Left cardiac atrium (tissue), 4 donors: ENCODE results near the gene DIAPH1. TPM values are rescaled to one million over a fixed set of nuclear protein-coding genes. Genes with fewer than 3 reads are reported as not detected.

Experiments used
- ATAC-seq, 2 donors: fragments of 200-7000 bp; cut with Tn5 transposase; one replicate each; pipeline ENCODE4 v1.9.1; 2020; ENCODE audit warnings: mild to moderate bottlenecking in 2 of 2, moderate library complexity in 2 of 2
- DNase-seq: peaks from one replicate; pipeline ENCODE4 v3.0.0-alpha.2; 2020
- intact Hi-C, 2 donors: fragments of 100-400 bp; cut with DNase I; formaldehyde crosslinking; loops; one replicate each; pipeline versions ENCODE4 v1.14.1 to v1.15.1; 2022 to 2023
- total RNA-seq, 2 donors: library from RNA; stranded (reverse); fragmentation: NEBNext Ultra II Directional; extraction: Animal tissue kit (Norgen Biotek cat#: 25700); gene quantifications; one replicate each; pipeline ENCODE4 v1.2.1, GENCODE V29; 2021
- donor health status: DM: no; HTN: yes; CAD: no.
- donor health status: DM: no; HTN: yes; CAD: no; lungs with severe emphysema.
- donor health status: DM: yes; HTN: yes; CAD: no.
- donor health status: Dilated cardiomyopathy.

Gene DIAPH1
- total RNA-seq, 2 donors from 2014 or later = 25.9 to 39.4 TPM

- no peak for DNase-seq
- no peak for ATAC-seq
- intact Hi-C loops = no loop called here
Measured at GRCh38 chr5:141515946-141516671, 102.7 kb downstream of the DIAPH1 start.

GRCh38 chr5:141515141-141515540 lies 103.7 kb downstream of the DIAPH1 start:
- ATAC-seq (no peak), DNase-seq (no peak)
- intact Hi-C loops = no loop called here

- intact Hi-C loops = no loop called here
- ATAC-seq = peak in 1 of 2 donors; percentile 6
- no peak for DNase-seq
Measured at GRCh38 chr5:141514330-141515133, 104.3 kb downstream of the DIAPH1 start.

- ATAC-seq (peak; percentile 69 to 71), DNase-seq (peak; percentile 82)
- intact Hi-C loops = loop anchor here in 1 of 2 donors (2.0 kb wide), 1 partner anchor 83 kb away; the partner anchor contains the start of gene PCDHGA12
Measured at GRCh38 chr5:141513627-141514329, 105.0 kb downstream of the DIAPH1 start.

DNA sequence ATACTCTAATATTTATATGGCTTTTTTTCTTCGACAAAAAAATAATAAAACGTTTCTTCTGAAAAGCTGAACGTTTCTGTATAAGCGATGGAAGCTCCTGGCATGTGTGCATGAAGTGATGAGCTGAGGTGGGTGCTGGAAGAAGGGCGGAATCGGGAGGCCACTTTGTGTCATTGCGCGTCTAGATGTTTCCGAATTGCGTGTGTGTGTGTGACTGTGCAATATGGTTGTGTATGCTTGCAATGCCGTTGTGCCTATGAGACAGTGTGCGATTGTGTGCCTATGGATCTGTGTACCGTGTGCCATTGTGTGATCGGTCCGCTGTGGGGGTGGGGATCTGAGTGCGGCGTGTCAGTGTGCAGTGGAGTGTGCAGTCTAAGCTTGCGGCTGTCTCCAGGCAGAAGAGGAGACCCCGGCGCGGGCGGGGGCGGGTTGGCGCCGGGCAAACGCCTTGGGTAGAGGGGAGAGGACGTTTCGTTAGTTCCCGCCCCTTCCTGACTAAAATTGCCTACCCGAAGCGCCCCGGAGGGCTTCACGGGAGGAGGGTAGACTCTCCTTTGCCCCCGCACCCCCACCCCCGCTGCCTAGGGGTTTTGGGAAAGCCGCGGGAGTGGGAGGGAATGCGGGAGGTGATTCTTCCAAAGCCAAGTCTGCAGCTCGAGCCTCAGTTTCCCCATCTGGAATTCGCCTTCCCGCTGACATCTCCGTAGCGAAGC lies 105.7 kb downstream of the DIAPH1 start:
- ATAC-seq (peak; percentile 19 to 20), DNase-seq (peak; percentile 50)
- intact Hi-C loops = loop anchor here in 1 of 2 donors (2.0 kb wide), 1 partner anchor 82 kb away; the partner anchor contains the start of gene PCDHGA12

DNA sequence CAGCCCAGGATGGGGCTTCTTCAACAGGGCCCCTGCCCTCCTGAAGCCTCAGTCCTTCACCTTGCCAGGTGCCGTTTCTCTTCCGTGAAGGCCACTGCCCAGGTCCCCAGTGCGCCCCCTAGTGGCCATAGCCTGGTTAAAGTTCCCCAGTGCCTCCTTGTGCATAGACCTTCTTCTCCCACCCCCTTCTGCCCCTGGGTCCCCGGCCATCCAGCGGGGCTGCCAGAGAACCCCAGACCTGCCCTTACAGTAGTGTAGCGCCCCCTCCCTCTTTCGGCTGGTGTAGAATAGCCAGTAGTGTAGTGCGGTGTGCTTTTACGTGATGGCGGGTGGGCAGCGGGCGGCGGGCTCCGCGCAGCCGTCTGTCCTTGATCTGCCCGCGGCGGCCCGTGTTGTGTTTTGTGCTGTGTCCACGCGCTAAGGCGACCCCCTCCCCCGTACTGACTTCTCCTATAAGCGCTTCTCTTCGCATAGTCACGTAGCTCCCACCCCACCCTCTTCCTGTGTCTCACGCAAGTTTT lies 106.3 kb downstream of the DIAPH1 start:
- intact Hi-C loops = loop anchor here in 1 of 2 donors (2.0 kb wide), 1 partner anchor 82 kb away; the partner anchor contains the start of gene PCDHGA12
- DNase-seq (peak; percentile 85), ATAC-seq (peak; percentile 12 to 16)

DNA sequence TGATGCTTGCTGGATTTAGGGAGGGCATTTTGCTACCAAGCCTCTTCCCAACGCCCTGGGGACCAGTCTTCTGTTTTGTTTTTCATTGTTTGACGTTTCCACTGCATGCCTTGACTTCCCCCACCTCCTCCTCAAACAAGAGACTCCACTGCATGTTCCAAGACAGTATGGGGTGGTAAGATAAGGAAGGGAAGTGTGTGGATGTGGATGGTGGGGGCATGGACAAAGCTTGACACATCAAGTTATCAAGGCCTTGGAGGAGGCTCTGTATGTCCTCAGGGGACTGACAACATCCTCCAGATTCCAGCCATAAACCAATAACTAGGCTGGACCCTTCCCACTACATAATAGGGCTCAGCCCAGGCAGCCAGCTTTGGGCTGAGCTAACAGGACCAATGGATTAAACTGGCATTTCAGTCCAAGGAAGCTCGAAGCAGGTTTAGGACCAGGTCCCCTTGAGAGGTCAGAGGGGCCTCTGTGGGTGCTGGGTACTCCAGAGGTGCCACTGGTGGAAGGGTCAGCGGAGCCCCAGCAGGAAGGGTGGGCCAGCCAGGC lies 107.0 kb downstream of the DIAPH1 start:
- DNase-seq (no peak), ATAC-seq (no peak)
- intact Hi-C loops = loop anchor here in 1 of 2 donors (2.0 kb wide), 1 partner anchor 81 kb away; the partner anchor contains the start of gene PCDHGA12

GRCh38 chr5:141510850-141511601 lies 107.8 kb downstream of the DIAPH1 start:
- intact Hi-C loops = no loop called here
- no peak for DNase-seq
- ATAC-seq = no peak

GRCh38 chr5:141510160-141510559 lies 108.6 kb downstream of the DIAPH1 start:
- no peak for DNase-seq
- intact Hi-C loops = no loop called here
- no peak for ATAC-seq

DNA sequence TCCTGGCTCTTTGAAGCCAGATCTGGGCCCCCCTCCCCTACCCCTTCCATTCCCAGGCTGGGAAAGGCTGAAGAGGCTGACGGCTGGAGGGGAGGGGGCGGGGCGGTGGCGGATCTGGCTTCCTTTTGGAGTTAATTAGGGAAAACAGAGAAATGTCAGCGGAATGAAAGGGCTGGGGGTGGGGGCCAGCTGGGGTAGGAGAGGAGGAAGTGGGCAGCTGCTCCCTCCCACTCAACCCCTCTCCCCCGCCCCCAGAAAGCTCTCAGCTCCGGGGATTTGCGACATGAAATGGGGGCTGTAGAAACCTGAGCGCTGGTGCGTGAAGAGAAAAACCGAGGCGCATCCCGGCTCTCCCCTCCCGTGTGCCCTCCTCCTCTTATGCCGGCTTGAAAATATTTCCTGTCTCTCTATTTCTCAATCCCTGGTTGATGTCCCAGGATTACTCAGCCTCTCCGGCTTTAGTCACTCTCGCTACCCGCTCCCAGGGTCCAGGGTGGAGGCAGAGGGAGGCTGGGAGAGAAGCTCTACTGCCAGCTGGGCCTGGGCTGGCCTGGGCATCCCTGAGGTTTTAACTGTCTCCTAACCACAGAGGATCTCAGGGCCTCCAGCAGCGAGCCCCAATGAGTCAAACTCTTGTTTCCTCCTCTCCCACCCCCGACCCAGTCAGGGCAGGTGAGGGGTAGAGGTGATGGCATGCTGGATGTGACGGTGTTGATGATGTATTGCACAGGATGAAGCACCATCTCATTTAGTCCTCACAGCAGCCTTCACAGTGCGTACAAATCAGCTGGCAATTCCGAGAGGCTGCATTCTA lies 109.8 kb downstream of the DIAPH1 start:
- DNase-seq (peak; percentile 76), ATAC-seq (peak; percentile 44 to 68)
- intact Hi-C loops = no loop called here

DNA sequence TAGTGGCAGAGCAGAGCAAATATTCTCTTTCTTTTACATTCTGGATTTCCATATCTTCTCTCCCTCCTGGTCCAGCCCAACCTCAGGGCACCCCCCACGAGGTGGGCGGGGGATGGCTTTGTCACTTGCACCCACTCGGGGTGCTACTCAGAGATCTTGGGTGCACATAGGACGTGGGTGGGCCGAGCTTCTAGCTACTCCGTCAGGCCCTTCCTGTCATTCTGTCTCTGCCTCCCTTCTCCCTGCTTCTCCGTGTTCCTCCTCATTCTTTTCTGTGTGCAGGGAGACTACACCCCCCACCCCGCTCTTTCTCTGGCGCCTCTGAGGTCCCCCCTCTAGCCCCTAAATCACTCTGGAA lies 110.4 kb downstream of the DIAPH1 start:
- ATAC-seq (peak in 1 of 2 donors; percentile 2), DNase-seq (no peak)
- intact Hi-C loops = no loop called here

DNA sequence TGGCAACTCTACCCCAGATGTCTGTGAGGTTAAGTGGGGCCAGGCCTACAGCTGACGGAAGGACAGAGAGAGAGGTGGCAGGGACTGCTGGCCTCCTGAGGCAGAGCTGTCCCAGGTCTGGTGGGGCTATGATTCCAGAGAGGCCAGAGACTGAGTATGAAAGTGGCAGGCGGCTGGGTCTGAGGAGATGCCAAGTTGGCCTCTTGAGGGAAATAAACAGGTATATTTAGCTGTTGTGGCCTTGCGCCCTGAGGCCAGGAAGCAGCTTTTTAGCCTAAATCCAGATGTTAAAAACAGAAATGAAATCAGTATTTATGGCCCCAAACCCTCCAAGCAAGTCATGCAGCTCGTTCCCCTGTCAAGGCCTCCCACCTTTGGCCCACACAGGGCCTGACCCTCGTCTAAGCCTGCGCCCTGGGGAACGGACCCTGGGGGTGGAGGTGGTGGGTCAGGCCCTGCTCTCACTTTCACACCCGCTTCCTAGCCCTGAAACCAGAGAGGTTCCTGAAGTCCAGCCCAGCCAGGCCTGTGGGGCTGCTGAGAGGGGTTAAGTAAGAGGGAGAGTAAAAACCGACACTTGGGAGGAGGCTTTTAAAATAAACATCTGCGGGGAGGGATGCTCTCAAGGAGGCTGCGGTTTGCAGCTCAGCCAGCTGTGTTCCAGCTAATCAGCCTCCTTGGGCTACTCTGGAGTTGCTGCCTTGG lies 111.3 kb downstream of the DIAPH1 start:
- DNase-seq (peak; percentile 56), ATAC-seq (peak; percentile 25 to 63)
- intact Hi-C loops = no loop called here

DNA sequence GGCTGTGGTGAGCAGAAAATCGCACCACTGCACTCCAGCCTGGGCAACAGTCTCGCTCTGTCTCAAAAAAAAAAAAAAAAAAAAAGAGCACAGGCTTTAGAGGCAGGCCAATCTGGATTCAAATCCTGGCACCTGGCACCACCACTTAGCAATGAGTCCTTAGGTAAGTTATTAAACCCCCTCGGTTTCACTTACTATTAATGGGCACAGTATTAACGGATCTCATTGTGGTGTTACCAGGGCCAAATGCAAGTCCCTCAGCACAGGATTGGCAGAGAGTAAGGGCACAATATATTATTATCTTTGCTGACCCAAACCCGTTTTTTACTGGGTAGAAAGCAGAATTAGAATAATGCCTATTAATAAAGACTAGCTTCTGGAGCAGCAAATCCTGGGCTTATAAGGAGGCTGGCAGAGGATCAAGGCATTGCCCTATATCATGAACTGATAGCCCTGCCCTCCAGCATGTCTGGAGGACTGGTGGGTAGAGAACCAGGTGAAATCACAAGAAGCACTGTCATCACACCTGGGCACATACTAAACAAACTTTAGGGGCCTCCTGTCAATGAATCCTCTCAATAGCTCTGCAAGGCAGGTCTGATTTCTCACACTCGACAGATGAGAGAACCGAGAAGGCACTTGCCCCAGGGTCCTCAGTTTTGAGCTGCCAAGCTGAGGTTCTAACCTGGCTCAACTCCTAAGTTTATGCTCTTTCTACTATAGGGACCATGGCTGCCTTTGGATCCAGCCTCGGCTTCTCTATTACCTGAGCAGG lies 112.2 kb downstream of the DIAPH1 start:
- intact Hi-C loops = no loop called here
- DNase-seq (no peak), ATAC-seq (no peak)

DNA sequence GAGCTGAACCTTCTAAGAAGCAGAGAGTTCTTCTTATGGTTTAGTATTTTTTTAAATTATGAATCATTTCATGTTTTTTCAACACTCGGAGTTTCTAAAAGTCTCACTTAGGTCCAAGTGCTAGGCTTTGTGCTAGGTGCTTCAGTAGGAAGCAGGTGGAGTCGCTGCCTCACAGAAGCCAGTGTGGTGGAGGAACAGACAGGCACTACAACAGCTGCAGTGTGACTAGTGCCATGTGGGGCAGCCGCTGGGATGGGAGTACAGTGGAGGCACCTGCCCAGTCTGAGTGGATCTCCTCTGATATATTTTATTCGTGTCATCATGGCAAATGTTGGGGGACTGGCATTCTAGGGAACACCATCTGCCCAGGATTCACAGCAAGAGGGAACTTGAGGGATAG lies 114.6 kb downstream of the DIAPH1 start:
- intact Hi-C loops = no loop called here
- no peak for ATAC-seq
- DNase-seq = no peak

DNA sequence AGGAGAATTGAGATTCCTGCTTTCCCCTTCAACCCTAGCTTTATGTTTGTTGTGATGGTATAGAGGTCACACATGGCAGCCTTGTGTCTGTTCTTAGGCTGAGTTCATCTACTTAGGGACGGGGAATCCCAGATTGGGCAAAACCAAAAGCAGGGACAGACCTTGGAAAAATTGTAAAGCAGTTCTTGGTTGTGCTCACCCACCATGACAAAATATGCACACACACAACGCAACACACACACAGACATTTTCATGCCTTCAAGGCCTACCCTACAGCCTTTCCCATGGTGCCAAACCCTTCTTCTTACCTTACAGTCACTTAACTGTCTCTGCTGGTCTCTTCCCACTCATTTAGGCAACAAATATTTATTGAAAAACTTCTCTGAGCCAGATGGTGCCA lies 115.1 kb downstream of the DIAPH1 start:
- DNase-seq (no peak), ATAC-seq (no peak)
- intact Hi-C loops = no loop called here

- ATAC-seq (no peak), DNase-seq (no peak)
- intact Hi-C loops = no loop called here
Measured at GRCh38 chr5:141501761-141502160, 117.0 kb downstream of the DIAPH1 start.
